Peyer's patch (tissue), 4 donors: ENCODE results near the gene TSGA10IP. TPM values are rescaled to one million over a fixed set of nuclear protein-coding genes. Genes with fewer than 3 reads are reported as not detected.

ENCODE experiments used
- DNase-seq, 3 donors: peaks; one replicate each; pipeline ENCODE4 v3.0.0-alpha.2; 2017 to 2019
- H3K27ac ChIP-seq, 4 donors: fragments of 200-600 bp; sonication (generic); one replicate each; pipeline ENCODE4 v1.5.1; 2016 to 2019
- H3K27me3 ChIP-seq, 2 donors: fragments of 200-600 bp; sonication (generic); one replicate each; pipeline ENCODE4 v1.5.1; 2019
- H3K36me3 ChIP-seq, 3 donors: fragments of 200-600 bp; sonication (generic); one replicate each; pipeline ENCODE4 v1.5.1; 2016 to 2019
- H3K4me1 ChIP-seq, 4 donors: fragments of 200-600 bp; sonication (generic); one replicate each; pipeline ENCODE4 v1.5.1; 2016 to 2019
- H3K4me3 ChIP-seq, 4 donors: fragments of 200-600 bp; sonication (generic); 1 replicate in 3 of 4; 2 replicates in 1 of 4; pipeline ENCODE4 v1.5.1; 2016 to 2019; ENCODE audit warnings: mild to moderate bottlenecking in 1 of 4
- H3K9me3 ChIP-seq, 4 donors: fragments of 200-600 bp; sonication (generic); one replicate each; pipeline ENCODE4 v1.5.1; 2016 to 2019; ENCODE audit warnings: mild to moderate bottlenecking in 1 of 4
- POLR2A ChIP-seq, 2 donors: fragments of 450-650 bp; IDR thresholded peaks; one replicate each; pipeline ENCODE4 v1.5.1; 2017; ENCODE audit warnings: antibody characterized with exemption in 2 of 2, mild to moderate bottlenecking in 2 of 2, moderate library complexity in 2 of 2
- total RNA-seq, 4 donors: library from RNA; depleted of rRNA; stranded (reverse); fragments of >200 nt; gene quantifications; one replicate each; pipeline ENCODE4 v1.1.0, GENCODE V29; 2016
- TF ChIP-seq, protein P1 (sequence below), 6 experiments: fragments of 450-650 bp in 4 of 6; fragments of 200-600 bp in 2 of 6; sonication (generic) in 1 of 6; IDR thresholded peaks; one replicate each; pipeline ENCODE4 v1.5.1; 2017 to 2019; ENCODE audit warnings: antibody characterized with exemption in 6 of 6, mild to moderate bottlenecking in 3 of 6, moderate library complexity in 1 of 6

The TSGA10IP gene
- total RNA-seq, 4 donors from 2014 or later = not detected

GRCh38 chr11:65967329-65967934 is 22.2 kb downstream of the TSGA10IP start:
- H3K36me3 ChIP-seq = peaks cover 0 to 78% (median 0%) of the 10 kb centered on the region in 3 donors
- no peaks in the 10 kb centered on the region for H3K9me3 ChIP-seq
- peaks cover 6 to 15% (median 12%) of the 10 kb centered on the region in 4 donors for H3K4me1 ChIP-seq
- H3K4me3 ChIP-seq = no peak overlapping the region
- TF ChIP-seq, protein P1, sequence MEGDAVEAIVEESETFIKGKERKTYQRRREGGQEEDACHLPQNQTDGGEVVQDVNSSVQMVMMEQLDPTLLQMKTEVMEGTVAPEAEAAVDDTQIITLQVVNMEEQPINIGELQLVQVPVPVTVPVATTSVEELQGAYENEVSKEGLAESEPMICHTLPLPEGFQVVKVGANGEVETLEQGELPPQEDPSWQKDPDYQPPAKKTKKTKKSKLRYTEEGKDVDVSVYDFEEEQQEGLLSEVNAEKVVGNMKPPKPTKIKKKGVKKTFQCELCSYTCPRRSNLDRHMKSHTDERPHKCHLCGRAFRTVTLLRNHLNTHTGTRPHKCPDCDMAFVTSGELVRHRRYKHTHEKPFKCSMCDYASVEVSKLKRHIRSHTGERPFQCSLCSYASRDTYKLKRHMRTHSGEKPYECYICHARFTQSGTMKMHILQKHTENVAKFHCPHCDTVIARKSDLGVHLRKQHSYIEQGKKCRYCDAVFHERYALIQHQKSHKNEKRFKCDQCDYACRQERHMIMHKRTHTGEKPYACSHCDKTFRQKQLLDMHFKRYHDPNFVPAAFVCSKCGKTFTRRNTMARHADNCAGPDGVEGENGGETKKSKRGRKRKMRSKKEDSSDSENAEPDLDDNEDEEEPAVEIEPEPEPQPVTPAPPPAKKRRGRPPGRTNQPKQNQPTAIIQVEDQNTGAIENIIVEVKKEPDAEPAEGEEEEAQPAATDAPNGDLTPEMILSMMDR (IDR thresholded peaks at IDR 0.05) = no peak
- TF ChIP-seq POLR2A (IDR thresholded peaks at IDR 0.05) = no peak
- no peak for DNase-seq
- no peaks in the 10 kb centered on the region for H3K27me3 ChIP-seq
- H3K27ac ChIP-seq = no peak overlapping the region

DNA sequence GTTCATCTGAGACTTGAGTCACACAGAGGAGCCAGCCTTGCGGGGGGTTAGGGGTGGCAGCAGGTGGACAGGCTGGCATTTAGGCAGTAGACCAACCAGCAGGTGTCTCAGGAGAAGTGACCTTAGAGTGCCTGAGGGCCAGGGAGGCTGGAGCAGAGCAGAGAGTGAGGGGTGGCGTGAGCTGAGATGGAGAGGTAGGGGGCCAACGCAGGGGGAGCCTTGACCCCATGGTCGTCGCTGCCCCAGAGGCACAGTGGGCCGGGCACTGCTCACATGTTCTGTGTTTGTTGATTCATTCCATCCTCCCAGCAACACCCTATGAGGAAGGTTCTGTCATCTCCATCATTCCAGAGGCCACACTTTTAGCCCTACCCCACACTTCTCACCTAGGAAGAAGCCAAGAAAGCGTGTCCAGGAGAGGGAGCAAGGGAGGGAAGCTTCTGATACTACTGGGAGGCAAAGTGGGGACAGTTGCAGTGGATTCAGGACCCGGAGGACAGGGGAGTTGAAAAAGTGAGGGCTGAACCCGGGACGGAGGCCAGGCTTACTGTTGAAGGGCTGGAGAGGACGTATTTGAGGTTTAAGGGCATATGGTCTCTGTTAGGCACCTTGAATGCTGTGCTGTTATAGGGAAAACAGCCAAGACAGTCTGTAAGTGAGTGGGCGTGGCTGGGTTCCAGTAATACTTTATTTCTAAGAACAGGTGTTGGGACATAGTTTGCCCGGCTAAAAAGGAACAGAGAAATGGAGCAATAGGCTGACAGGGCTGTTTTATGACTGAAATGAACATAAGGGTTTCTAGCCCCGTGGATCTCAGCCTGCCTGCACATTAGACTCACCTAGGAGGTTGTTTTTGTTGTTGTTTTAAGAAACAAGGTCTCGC is 23.6 kb downstream of the TSGA10IP start:
- H3K27ac ChIP-seq = no peak overlapping the region
- H3K9me3 ChIP-seq = no peaks in the 10 kb centered on the region
- TF ChIP-seq POLR2A (IDR thresholded peaks at IDR 0.05) = no peak
- TF ChIP-seq, protein P1 (IDR thresholded peaks at IDR 0.05) = no peak
- H3K36me3 ChIP-seq = peaks cover 0 to 86% (median 0%) of the 10 kb centered on the region in 3 donors
- no peak overlapping the region for H3K4me3 ChIP-seq
- DNase-seq = no peak
- H3K27me3 ChIP-seq = no peaks in the 10 kb centered on the region
- H3K4me1 ChIP-seq = peaks cover 0 to 1% (median 0%) of the 10 kb centered on the region in 4 donors

DNA sequence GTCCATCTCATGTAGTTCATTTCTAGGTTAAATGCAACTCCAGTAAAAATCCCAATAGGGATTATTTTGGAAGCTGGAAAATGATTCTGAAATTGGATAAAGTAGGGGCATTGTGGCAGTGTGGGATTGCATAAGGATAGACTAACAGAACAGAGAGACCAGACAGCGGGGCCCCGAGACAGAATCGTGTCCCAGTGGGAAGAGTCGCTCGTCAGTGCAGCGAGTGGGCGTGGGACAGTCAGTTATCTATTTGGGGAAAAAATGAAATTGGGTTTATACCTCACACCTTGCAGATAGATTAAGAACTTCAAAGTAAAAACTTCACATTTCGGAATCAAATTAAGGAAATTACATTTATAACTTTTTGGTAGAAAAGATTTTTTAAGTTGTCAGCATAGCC is 26.8 kb downstream of the TSGA10IP start:
- no peaks in the 10 kb centered on the region for H3K4me1 ChIP-seq
- no peak overlapping the region for H3K27ac ChIP-seq
- H3K27me3 ChIP-seq = no peaks in the 10 kb centered on the region
- no peak for DNase-seq
- H3K36me3 ChIP-seq = peaks cover 0 to 67% (median 0%) of the 10 kb centered on the region in 3 donors
- TF ChIP-seq, protein P1 (IDR thresholded peaks at IDR 0.05) = no peak
- TF ChIP-seq POLR2A (IDR thresholded peaks at IDR 0.05) = no peak
- no peak overlapping the region for H3K4me3 ChIP-seq
- H3K9me3 ChIP-seq = no peaks in the 10 kb centered on the region

GRCh38 chr11:65973439-65974110 is 28.3 kb downstream of the TSGA10IP start:
- Histone ChIP-seq H3K27me3 (no peaks in the 10 kb centered on the region), H3K4me1 (no peaks in the 10 kb centered on the region), H3K27ac (no peak overlapping the region), H3K4me3 (no peak overlapping the region), H3K9me3 (no peaks in the 10 kb centered on the region), H3K36me3 (peaks cover 0 to 67% (median 0%) of the 10 kb centered on the region in 3 donors)
- no peak for TF ChIP-seq POLR2A (IDR thresholded peaks at IDR 0.05)
- TF ChIP-seq, protein P1 (IDR thresholded peaks at IDR 0.05) = no peak
- no peak for DNase-seq

- Histone ChIP-seq H3K4me1 (no peaks in the 10 kb centered on the region), H3K27me3 (no peaks in the 10 kb centered on the region), H3K36me3 (peaks cover 0 to 55% (median 0%) of the 10 kb centered on the region in 3 donors), H3K27ac (no peak overlapping the region), H3K9me3 (no peaks in the 10 kb centered on the region), H3K4me3 (no peak overlapping the region)
- TF ChIP-seq, protein P1 (IDR thresholded peaks at IDR 0.05) = no peak
- no peak for TF ChIP-seq POLR2A (IDR thresholded peaks at IDR 0.05)
- DNase-seq = no peak
These were observed 30.5 kb downstream of the TSGA10IP start for GRCh38 chr11:65975771-65976170.
